ENCODE results near the gene HTATSF1. TPM values are rescaled to one million over a fixed set of nuclear protein-coding genes. Genes with fewer than 3 reads are reported as not detected.
A peak's percentile ranks its signal among the peaks of the same experiment; 100 is the strongest.

The HTATSF1 gene
- polyA plus RNA-seq, 1 of the 3 experiments (the other 2 are of a cell fraction), result 2.7 TPM

DNA sequence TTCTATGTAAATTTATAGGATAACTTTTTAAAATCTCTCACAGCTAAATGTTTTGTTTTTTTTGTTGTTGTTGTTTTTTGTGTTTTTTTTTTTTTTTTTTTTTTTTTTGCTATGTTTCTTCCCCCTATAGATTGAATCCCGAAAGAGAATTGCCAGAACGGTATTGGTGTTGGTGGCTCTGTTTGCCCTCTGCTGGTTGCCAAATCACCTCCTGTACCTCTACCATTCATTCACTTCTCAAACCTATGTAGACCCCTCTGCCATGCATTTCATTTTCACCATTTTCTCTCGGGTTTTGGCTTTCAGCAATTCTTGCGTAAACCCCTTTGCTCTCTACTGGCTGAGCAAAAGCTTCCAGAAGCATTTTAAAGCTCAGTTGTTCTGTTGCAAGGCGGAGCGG lies 5.6 kb upstream of the HTATSF1 start (continued):
- TF ChIP-seq, protein P1, sequence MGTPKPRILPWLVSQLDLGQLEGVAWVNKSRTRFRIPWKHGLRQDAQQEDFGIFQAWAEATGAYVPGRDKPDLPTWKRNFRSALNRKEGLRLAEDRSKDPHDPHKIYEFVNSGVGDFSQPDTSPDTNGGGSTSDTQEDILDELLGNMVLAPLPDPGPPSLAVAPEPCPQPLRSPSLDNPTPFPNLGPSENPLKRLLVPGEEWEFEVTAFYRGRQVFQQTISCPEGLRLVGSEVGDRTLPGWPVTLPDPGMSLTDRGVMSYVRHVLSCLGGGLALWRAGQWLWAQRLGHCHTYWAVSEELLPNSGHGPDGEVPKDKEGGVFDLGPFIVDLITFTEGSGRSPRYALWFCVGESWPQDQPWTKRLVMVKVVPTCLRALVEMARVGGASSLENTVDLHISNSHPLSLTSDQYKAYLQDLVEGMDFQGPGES (IDR thresholded peaks at IDR 0.05; ENCODE audit: low read depth, low read length), result no peak
- TF ChIP-seq FOXJ3 (CRISPR knock-in tag; IDR thresholded peaks at IDR 0.05), result no peak
- TF ChIP-seq, protein P2, sequence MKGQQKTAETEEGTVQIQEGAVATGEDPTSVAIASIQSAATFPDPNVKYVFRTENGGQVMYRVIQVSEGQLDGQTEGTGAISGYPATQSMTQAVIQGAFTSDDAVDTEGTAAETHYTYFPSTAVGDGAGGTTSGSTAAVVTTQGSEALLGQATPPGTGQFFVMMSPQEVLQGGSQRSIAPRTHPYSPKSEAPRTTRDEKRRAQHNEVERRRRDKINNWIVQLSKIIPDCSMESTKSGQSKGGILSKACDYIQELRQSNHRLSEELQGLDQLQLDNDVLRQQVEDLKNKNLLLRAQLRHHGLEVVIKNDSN (IDR thresholded peaks at IDR 0.05; ENCODE audit: borderline replicate concordance, low read depth), result no peak
- no peak for TF ChIP-seq GABPA (IDR thresholded peaks at IDR 0.05; ENCODE audit: low read depth)
- TF ChIP-seq, protein P3, sequence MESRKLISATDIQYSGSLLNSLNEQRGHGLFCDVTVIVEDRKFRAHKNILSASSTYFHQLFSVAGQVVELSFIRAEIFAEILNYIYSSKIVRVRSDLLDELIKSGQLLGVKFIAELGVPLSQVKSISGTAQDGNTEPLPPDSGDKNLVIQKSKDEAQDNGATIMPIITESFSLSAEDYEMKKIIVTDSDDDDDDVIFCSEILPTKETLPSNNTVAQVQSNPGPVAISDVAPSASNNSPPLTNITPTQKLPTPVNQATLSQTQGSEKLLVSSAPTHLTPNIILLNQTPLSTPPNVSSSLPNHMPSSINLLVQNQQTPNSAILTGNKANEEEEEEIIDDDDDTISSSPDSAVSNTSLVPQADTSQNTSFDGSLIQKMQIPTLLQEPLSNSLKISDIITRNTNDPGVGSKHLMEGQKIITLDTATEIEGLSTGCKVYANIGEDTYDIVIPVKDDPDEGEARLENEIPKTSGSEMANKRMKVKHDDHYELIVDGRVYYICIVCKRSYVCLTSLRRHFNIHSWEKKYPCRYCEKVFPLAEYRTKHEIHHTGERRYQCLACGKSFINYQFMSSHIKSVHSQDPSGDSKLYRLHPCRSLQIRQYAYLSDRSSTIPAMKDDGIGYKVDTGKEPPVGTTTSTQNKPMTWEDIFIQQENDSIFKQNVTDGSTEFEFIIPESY (IDR thresholded peaks at IDR 0.05; ENCODE audit: borderline replicate concordance, low read depth), result no peak
- TF ChIP-seq JUND (IDR thresholded peaks at IDR 0.05), result no peak
- no peak for TF ChIP-seq SIN3A (IDR thresholded peaks at IDR 0.05; ENCODE audit: borderline replicate concordance, low read depth, low read length)
- TF ChIP-seq TEAD4 (IDR thresholded peaks at IDR 0.05; ENCODE audit: borderline replicate concordance, insufficient read depth), result no peak
- TF ChIP-seq, protein P4, sequence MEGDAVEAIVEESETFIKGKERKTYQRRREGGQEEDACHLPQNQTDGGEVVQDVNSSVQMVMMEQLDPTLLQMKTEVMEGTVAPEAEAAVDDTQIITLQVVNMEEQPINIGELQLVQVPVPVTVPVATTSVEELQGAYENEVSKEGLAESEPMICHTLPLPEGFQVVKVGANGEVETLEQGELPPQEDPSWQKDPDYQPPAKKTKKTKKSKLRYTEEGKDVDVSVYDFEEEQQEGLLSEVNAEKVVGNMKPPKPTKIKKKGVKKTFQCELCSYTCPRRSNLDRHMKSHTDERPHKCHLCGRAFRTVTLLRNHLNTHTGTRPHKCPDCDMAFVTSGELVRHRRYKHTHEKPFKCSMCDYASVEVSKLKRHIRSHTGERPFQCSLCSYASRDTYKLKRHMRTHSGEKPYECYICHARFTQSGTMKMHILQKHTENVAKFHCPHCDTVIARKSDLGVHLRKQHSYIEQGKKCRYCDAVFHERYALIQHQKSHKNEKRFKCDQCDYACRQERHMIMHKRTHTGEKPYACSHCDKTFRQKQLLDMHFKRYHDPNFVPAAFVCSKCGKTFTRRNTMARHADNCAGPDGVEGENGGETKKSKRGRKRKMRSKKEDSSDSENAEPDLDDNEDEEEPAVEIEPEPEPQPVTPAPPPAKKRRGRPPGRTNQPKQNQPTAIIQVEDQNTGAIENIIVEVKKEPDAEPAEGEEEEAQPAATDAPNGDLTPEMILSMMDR (IDR thresholded peaks at IDR 0.05), result no peak

DNA sequence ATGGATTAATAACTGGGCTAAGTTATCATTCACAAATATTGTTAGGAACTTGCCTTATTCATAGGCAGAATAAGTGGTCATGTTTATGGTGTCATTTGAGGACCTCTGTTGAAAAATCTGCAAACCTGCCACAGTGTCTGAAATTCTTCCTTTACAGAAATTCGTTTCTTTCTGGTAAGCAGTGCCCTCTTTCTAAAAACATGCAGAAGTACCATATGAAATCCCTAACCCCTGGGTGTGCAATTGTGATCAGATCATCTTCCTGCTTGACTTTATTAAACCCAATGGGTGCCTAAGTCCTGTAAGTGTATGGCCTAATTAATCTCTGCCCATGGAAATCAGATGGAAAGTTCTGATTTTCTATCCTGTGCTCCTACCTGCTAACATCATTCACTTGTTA lies 4.4 kb upstream of the HTATSF1 start:
- H3K9me2 ChIP-seq, result no peaks in the 10 kb centered on the region
- peaks cover 3% of the 10 kb centered on the region for H3K79me2 ChIP-seq (ENCODE audit: insufficient read depth)
- no peak overlapping the region for H3K4me3 ChIP-seq (ENCODE audit: low read depth in 2 of 2, low read length in 1 of 2)
- H3K4me2 ChIP-seq, result no peak overlapping the region
- no peak overlapping the region for H3K9ac ChIP-seq
- H3F3A ChIP-seq (replicated peaks; ENCODE audit: insufficient read depth), result no peaks in the 10 kb centered on the region
- no peaks in the 10 kb centered on the region for H3K9me3 ChIP-seq
- peak; percentile 40; the same call in 1 of the 2 replicates for TF ChIP-seq RAD21 (IDR thresholded peaks at IDR 0.05; ENCODE audit: low read length)
- TF ChIP-seq MXI1 (IDR thresholded peaks at IDR 0.05; ENCODE audit: low read depth, low read length), result no peak
- TF ChIP-seq FOXM1 (IDR thresholded peaks at IDR 0.05; ENCODE audit: low read depth), result no peak
- no peak for DNase-seq
- H4K20me1 ChIP-seq (ENCODE audit: insufficient read depth), result no peaks in the 10 kb centered on the region
- no peaks in the 10 kb centered on the region for H3K36me3 ChIP-seq (replicated peaks in 1 of 2; ENCODE audit: control insufficient read depth in 1 of 2, insufficient read depth in 2 of 2, low read length in 1 of 2)
- CTCF ChIA-PET, result no interaction called here
- WGBS (ENCODE audit: low lambda C conversion rate), result 12% methylated on average over 1 of the region's 1 CpG
- no peak overlapping the region for H3K27ac ChIP-seq (ENCODE audit: low read depth in 2 of 2, low read length in 1 of 2)
- POLR2A ChIA-PET, result no interaction called here
- peaks cover 0 to 2% of the 10 kb centered on the region in 2 experiments; a peak in 1 of 4 replicates for H3K4me1 ChIP-seq (ENCODE audit: control insufficient read depth in 1 of 2, insufficient read depth in 2 of 2, low read depth in 1 of 2, low read length in 1 of 2)
- no peak overlapping the region for H2AFZ ChIP-seq (ENCODE audit: low read depth)
- H3K27me3 ChIP-seq (ENCODE audit: insufficient read depth), result no peaks in the 10 kb centered on the region

Measured in SK-N-SH (cell line).